Measurements from ENCODE around the gene GBX1. TPM values are rescaled to one million over a fixed set of nuclear protein-coding genes. Genes with fewer than 3 reads are reported as not detected.

The GBX1 gene
- 2.7 TPM for polyA plus RNA-seq (ENCODE audit: insufficient read length)

GRCh38 chr7:151167197-151167961 lies at the start of gene GBX1:
Gene GBX1, minus strand, starts transcription at chr7:151167694. Its CDS starts 146 bp downstream, at chr7:151167548.
- peak; percentile 27 for DNase-seq

- no peak for DNase-seq
Measured at GRCh38 chr7:151215396-151215795, 47.9 kb upstream of the GBX1 start.

- DNase-seq, result no peak
Measured at GRCh38 chr7:151213826-151214225, 46.3 kb upstream of the GBX1 start.

GRCh38 chr7:151212626-151213025 lies 45.1 kb upstream of the GBX1 start:
- DNase-seq, result no peak

- no peak for DNase-seq
Measured at GRCh38 chr7:151211155-151211772, 43.8 kb upstream of the GBX1 start.

- no peak for DNase-seq
Measured at GRCh38 chr7:151210087-151210854, 42.8 kb upstream of the GBX1 start, which contains the start of gene H2BK1. Gene H2BK1, minus strand, starts transcription at chr7:151210488. Its CDS starts 170 bp downstream, at chr7:151210318.

- DNase-seq, result no peak
Measured at GRCh38 chr7:151209588-151209987, 42.1 kb upstream of the GBX1 start.

- DNase-seq, result no peak
Measured at GRCh38 chr7:151208253-151208862, 40.9 kb upstream of the GBX1 start.

GRCh38 chr7:151207804-151208203 lies 40.3 kb upstream of the GBX1 start:
- no peak for DNase-seq

GRCh38 chr7:151207315-151207714 lies 39.8 kb upstream of the GBX1 start:
- DNase-seq, result no peak

- DNase-seq, result no peak
Measured at GRCh38 chr7:151206914-151207313, 39.4 kb upstream of the GBX1 start.

GRCh38 chr7:151205730-151206129 lies 38.2 kb upstream of the GBX1 start:
- no peak for DNase-seq

GRCh38 chr7:151204383-151205032 lies 37.0 kb upstream of the GBX1 start:
- no peak for DNase-seq

GRCh38 chr7:151202836-151203235 lies 35.3 kb upstream of the GBX1 start:
- no peak for DNase-seq

GRCh38 chr7:151201751-151202150 lies 34.3 kb upstream of the GBX1 start:
- DNase-seq, result no peak

- DNase-seq, result no peak
Measured at GRCh38 chr7:151201344-151201743, 33.9 kb upstream of the GBX1 start.

GRCh38 chr7:151198945-151199848 lies 31.7 kb upstream of the GBX1 start:
- peak; percentile 17 for DNase-seq

GRCh38 chr7:151197932-151198331 lies 30.4 kb upstream of the GBX1 start:
- no peak for DNase-seq

GRCh38 chr7:151195616-151196450 lies 28.3 kb upstream of the GBX1 start:
- no peak for DNase-seq

GRCh38 chr7:151194188-151194587 lies 26.7 kb upstream of the GBX1 start:
- DNase-seq, result no peak
